ENCODE measurements around the gene GABPB1.

GABPB1 gene

DNA sequence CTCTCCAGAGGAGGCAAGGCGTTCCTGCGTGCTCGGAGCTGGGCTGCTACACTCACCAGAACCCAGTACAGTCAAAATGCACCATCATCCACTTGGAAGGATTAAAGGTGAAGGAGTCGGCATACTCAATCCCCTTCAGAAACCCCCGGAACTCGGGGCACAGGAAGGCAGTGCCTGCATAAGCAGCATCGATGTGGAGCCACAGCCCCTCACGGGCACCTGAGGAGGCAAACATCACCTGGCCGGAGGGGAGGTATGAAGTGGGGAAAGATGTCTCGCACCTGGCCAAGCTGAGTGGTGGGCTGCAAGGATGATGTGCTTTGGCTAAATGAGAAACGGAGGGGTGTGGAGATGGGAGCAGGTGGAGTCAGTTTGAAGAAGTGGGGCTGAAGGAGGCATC is 102.4 kb downstream of the GABPB1 start:
- 97% methylated on average over 11 of the region's 11 CpGs for WGBS
- Histone ChIP-seq H3K4me3 (ENCODE audit: low read length) (no peak overlapping the region), H3K27me3 (ENCODE audit: insufficient read depth, low read length) (no peaks in the 10 kb centered on the region), H3K27ac (ENCODE audit: low read depth, low read length) (no peak overlapping the region), H3K9ac (ENCODE audit: low read depth, low read length) (no peak overlapping the region), H3K36me3 (ENCODE audit: insufficient read depth, low read length) (no peaks in the 10 kb centered on the region), H3K4me1 (ENCODE audit: insufficient read depth, low read length) (no peaks in the 10 kb centered on the region), H3K9me3 (ENCODE audit: insufficient read depth, low read depth, low read length) (no peaks in the 10 kb centered on the region)

- no peak overlapping the region for H3K4me3 ChIP-seq (ENCODE audit: low read length)
- H3K27me3 ChIP-seq (ENCODE audit: insufficient read depth, low read length), result no peaks in the 10 kb centered on the region
- H3K9ac ChIP-seq (ENCODE audit: low read depth, low read length), result no peak overlapping the region
- WGBS, result 92% methylated on average over 11 of the region's 11 CpGs
- no peaks in the 10 kb centered on the region for H3K9me3 ChIP-seq (ENCODE audit: insufficient read depth, low read depth, low read length)
- no peak overlapping the region for H3K27ac ChIP-seq (ENCODE audit: low read depth, low read length)
- no peaks in the 10 kb centered on the region for H3K4me1 ChIP-seq (ENCODE audit: insufficient read depth, low read length)
- H3K36me3 ChIP-seq (ENCODE audit: insufficient read depth, low read length), result no peaks in the 10 kb centered on the region
These were observed 103.3 kb downstream of the GABPB1 start for GRCh38 chr15:50251638-50252182.

GRCh38 chr15:50250760-50251394 is 104.1 kb downstream of the GABPB1 start:
- 88% methylated on average over 6 of the region's 6 CpGs for WGBS
- Histone ChIP-seq H3K27ac (ENCODE audit: low read depth, low read length) (no peak overlapping the region), H3K27me3 (ENCODE audit: insufficient read depth, low read length) (no peaks in the 10 kb centered on the region), H3K36me3 (ENCODE audit: insufficient read depth, low read length) (no peaks in the 10 kb centered on the region), H3K9me3 (ENCODE audit: insufficient read depth, low read depth, low read length) (no peaks in the 10 kb centered on the region), H3K4me1 (ENCODE audit: insufficient read depth, low read length) (no peaks in the 10 kb centered on the region), H3K9ac (ENCODE audit: low read depth, low read length) (no peak overlapping the region), H3K4me3 (ENCODE audit: low read length) (no peak overlapping the region)

- Histone ChIP-seq H3K4me1 (ENCODE audit: insufficient read depth, low read length) (no peaks in the 10 kb centered on the region), H3K36me3 (ENCODE audit: insufficient read depth, low read length) (no peaks in the 10 kb centered on the region), H3K27ac (ENCODE audit: low read depth, low read length) (no peak overlapping the region), H3K9me3 (ENCODE audit: insufficient read depth, low read depth, low read length) (no peaks in the 10 kb centered on the region), H3K9ac (ENCODE audit: low read depth, low read length) (no peak overlapping the region), H3K27me3 (ENCODE audit: insufficient read depth, low read length) (no peaks in the 10 kb centered on the region), H3K4me3 (ENCODE audit: low read length) (no peak overlapping the region)
- 87% methylated on average over 2 of the region's 2 CpGs for WGBS
These were observed 105.3 kb downstream of the GABPB1 start for GRCh38 chr15:50249704-50250103.

- Histone ChIP-seq H3K27me3 (ENCODE audit: insufficient read depth, low read length) (no peaks in the 10 kb centered on the region), H3K9me3 (ENCODE audit: insufficient read depth, low read depth, low read length) (no peaks in the 10 kb centered on the region), H3K4me1 (ENCODE audit: insufficient read depth, low read length) (no peaks in the 10 kb centered on the region), H3K27ac (ENCODE audit: low read depth, low read length) (no peak overlapping the region), H3K36me3 (ENCODE audit: insufficient read depth, low read length) (no peaks in the 10 kb centered on the region), H3K9ac (ENCODE audit: low read depth, low read length) (no peak overlapping the region), H3K4me3 (ENCODE audit: low read length) (no peak overlapping the region)
- WGBS, result 92% methylated on average over 4 of the region's 4 CpGs
These were observed 105.9 kb downstream of the GABPB1 start for GRCh38 chr15:50248994-50249582.

DNA sequence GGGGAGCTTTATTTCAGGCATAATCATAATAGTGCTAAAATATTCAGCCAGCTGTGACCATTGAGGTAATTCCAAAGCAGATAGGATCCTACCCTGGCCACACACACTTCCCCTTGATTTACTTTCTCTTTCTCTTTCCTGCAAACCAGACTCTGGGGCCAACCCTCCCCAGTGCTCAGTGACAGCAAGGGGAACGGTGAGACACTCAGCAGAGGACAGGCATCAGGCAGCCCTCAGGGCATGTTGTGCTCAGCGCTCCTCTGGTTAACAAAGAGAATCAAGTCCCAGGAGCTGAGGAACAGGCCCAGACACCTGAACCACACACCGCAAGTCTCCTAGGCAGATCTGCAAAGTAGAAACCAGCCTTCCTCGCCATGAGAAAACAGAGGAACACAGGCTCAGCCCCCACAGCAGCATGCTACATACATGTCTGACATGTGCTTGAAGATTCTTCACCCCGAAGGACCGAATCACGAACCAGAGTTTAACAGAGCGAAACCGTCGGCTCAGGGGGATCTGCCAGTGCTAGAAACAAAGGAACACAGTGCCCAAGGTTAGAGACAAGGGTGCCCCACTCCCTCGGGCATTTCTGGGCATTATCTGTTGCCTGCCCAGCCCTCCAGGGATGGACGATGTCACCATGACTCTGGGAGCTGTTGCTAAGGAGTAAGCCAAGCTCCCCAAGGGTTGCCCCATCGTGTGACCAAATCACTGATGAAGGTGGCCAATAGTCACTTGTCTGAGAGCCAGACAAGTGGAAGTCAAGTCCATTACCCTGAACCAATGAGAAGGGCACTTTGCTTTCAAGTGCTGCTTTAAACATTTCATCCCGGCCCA is 107.0 kb downstream of the GABPB1 start:
- no peak overlapping the region for H3K4me3 ChIP-seq (ENCODE audit: low read length)
- H3K27me3 ChIP-seq (ENCODE audit: insufficient read depth, low read length), result no peaks in the 10 kb centered on the region
- no peaks in the 10 kb centered on the region for H3K9me3 ChIP-seq (ENCODE audit: insufficient read depth, low read depth, low read length)
- WGBS, result 91% methylated on average over 14 of the region's 14 CpGs
- no peak overlapping the region for H3K27ac ChIP-seq (ENCODE audit: low read depth, low read length)
- no peaks in the 10 kb centered on the region for H3K4me1 ChIP-seq (ENCODE audit: insufficient read depth, low read length)
- H3K36me3 ChIP-seq (ENCODE audit: insufficient read depth, low read length), result no peaks in the 10 kb centered on the region
- no peak overlapping the region for H3K9ac ChIP-seq (ENCODE audit: low read depth, low read length)

GRCh38 chr15:50246631-50247030 is 108.4 kb downstream of the GABPB1 start:
- Histone ChIP-seq H3K36me3 (ENCODE audit: insufficient read depth, low read length) (no peaks in the 10 kb centered on the region), H3K27me3 (ENCODE audit: insufficient read depth, low read length) (no peaks in the 10 kb centered on the region), H3K4me3 (ENCODE audit: low read length) (no peak overlapping the region), H3K4me1 (ENCODE audit: insufficient read depth, low read length) (no peaks in the 10 kb centered on the region), H3K9ac (ENCODE audit: low read depth, low read length) (no peak overlapping the region), H3K27ac (ENCODE audit: low read depth, low read length) (no peak overlapping the region), H3K9me3 (ENCODE audit: insufficient read depth, low read depth, low read length) (no peaks in the 10 kb centered on the region)
- 93% methylated on average over 2 of the region's 2 CpGs for WGBS

DNA sequence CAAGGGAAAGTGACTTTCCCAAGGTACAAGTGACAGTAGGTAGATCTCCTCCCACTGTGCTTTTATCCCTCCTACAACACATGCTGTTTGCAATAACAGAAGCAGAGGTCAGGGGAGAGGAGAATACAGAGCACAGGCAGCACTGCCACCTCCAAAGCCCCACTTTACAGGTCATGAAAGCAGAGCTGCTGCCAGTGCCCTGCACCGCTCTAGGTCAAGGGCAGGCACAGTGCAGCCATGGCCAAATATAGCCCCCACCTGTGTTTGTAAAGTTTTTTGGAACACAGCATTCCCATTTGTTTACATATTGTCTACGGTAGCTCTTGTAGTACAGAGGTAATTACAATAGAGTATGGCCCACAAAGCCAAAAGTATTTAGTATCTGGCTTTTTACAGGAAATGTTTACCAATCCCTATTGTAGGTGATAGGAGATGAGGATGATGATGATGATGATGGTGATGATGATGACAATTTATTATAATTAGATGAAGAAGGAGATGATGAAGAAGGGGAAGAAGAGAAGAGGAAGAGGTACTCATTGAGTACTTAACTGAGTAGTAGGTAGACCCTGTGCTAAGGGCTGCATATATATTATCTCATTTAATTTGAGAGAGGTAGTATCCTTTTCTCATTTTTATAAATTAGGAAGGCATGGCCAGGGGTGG is 109.9 kb downstream of the GABPB1 start:
- WGBS, result 95% methylated on average over 2 of the region's 2 CpGs
- H3K9me3 ChIP-seq (ENCODE audit: insufficient read depth, low read depth, low read length), result no peaks in the 10 kb centered on the region
- H3K36me3 ChIP-seq (ENCODE audit: insufficient read depth, low read length), result no peaks in the 10 kb centered on the region
- H3K27ac ChIP-seq (ENCODE audit: low read depth, low read length), result no peak overlapping the region
- no peaks in the 10 kb centered on the region for H3K4me1 ChIP-seq (ENCODE audit: insufficient read depth, low read length)
- no peak overlapping the region for H3K9ac ChIP-seq (ENCODE audit: low read depth, low read length)
- H3K27me3 ChIP-seq (ENCODE audit: insufficient read depth, low read length), result no peaks in the 10 kb centered on the region
- H3K4me3 ChIP-seq (ENCODE audit: low read length), result no peak overlapping the region

GRCh38 chr15:50244153-50244552 is 110.8 kb downstream of the GABPB1 start:
- no peak overlapping the region for H3K27ac ChIP-seq (ENCODE audit: low read depth, low read length)
- H3K4me1 ChIP-seq (ENCODE audit: insufficient read depth, low read length), result no peaks in the 10 kb centered on the region
- WGBS, result 93% methylated on average over 1 of the region's 1 CpG
- no peaks in the 10 kb centered on the region for H3K27me3 ChIP-seq (ENCODE audit: insufficient read depth, low read length)
- H3K4me3 ChIP-seq (ENCODE audit: low read length), result no peak overlapping the region
- H3K9me3 ChIP-seq (ENCODE audit: insufficient read depth, low read depth, low read length), result no peaks in the 10 kb centered on the region
- H3K9ac ChIP-seq (ENCODE audit: low read depth, low read length), result no peak overlapping the region
- H3K36me3 ChIP-seq (ENCODE audit: insufficient read depth, low read length), result no peaks in the 10 kb centered on the region

DNA sequence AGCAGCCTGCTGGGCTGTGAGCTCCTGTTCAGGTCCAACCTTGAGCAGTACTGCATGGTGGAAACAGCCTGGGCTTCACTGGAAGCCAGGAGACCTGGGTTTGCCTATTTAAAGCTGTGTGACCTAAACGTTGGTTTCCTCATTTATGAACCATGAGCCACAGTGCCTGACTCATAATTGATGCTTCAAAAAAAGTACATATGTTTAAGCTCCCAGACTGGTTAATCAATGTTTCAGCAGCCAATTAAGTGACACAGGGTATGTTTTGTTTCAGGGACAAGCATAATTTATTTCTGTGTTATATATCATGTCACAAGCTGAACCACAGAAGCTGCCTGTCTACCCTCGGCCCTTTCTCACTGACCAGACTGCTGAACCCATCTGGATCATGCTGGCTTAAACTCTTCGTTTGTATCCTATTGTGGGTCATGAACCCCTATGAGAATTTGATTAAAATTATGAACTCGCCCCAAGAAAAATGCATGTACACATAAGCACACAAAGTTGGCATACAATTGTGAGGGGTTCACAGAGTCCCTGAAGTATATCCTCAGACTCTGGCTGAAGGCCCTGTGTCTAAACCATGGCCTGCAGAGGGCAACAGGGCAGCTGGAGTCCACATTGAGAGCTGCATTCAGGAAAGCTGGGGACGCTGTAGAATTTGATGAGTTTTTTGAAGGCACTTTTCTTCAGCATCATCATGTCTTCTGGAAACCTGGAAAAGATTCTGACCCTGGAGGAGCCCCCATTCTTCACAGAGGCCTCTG is 113.1 kb downstream of the GABPB1 start:
- Histone ChIP-seq H3K27ac (ENCODE audit: low read depth, low read length) (no peak overlapping the region), H3K27me3 (ENCODE audit: insufficient read depth, low read length) (no peaks in the 10 kb centered on the region), H3K9me3 (ENCODE audit: insufficient read depth, low read depth, low read length) (no peaks in the 10 kb centered on the region), H3K36me3 (ENCODE audit: insufficient read depth, low read length) (no peaks in the 10 kb centered on the region), H3K4me3 (ENCODE audit: low read length) (no peak overlapping the region), H3K4me1 (ENCODE audit: insufficient read depth, low read length) (no peaks in the 10 kb centered on the region), H3K9ac (ENCODE audit: low read depth, low read length) (no peak overlapping the region)
- WGBS, result 96% methylated on average over 5 of the region's 5 CpGs
